HEK293T (cell line): ENCODE data around the gene ATP9B.

Experiments used
- BHLHE40 ChIP-seq: fragments of 450-650 bp; IDR thresholded peaks from 2 replicates; pipeline ENCODE4 v1.6.1; 2016; ENCODE audit warnings: mild to moderate bottlenecking, moderate library complexity, borderline replicate concordance
- FOXA1 ChIP-seq: fragments of 450-650 bp; IDR thresholded peaks from 2 replicates; pipeline ENCODE4 v1.6.1; 2016; ENCODE audit warnings: mild to moderate bottlenecking
- FOXK2 ChIP-seq: fragments of 450-650 bp; IDR thresholded peaks from 2 replicates; pipeline ENCODE4 v1.6.1; 2016; ENCODE audit warnings: mild to moderate bottlenecking
- FOXM1 ChIP-seq: fragments of 450-650 bp; IDR thresholded peaks from 2 replicates; pipeline ENCODE4 v1.6.1; 2017; ENCODE audit warnings: mild to moderate bottlenecking, borderline replicate concordance
- PKNOX1 ChIP-seq: fragments of 450-650 bp; IDR thresholded peaks from 2 replicates; pipeline ENCODE4 v1.6.1; 2016
- SP1 ChIP-seq: fragments of 450-650 bp; IDR thresholded peaks from 2 replicates; pipeline ENCODE4 v1.6.1; 2017
- TARDBP ChIP-seq: fragments of 450-650 bp; IDR thresholded peaks from 2 replicates; pipeline ENCODE4 v1.6.1; 2016

GRCh38 chr18:79197531-79197930, 128.3 kb downstream of the ATP9B start:
- TF ChIP-seq SP1 (no peak), PKNOX1 (no peak), FOXA1 (no peak), FOXK2 (no peak), BHLHE40 (no peak), FOXM1 (no peak), TARDBP (no peak)
